Activated T-cell treated with anti-CD3 and anti-CD28 coated beads, Interleukin-2, amount 50 U/mL, for 24 hours (primary cell): ENCODE results near the gene C17orf100.

ENCODE experiments used
- DNase-seq: peaks from one replicate; pipeline ENCODE4 v3.0.0-alpha.2; 2020
- H3K27ac Mint-ChIP-seq: 2 replicates; pipeline ENCODE4 v1.8.0; 2020; ENCODE audit warnings: mild to moderate bottlenecking, mixed read lengths
- H3K27me3 Mint-ChIP-seq: 2 replicates; pipeline ENCODE4 v1.8.0; 2020; ENCODE audit warnings: mixed read lengths
- H3K36me3 Mint-ChIP-seq: 2 replicates; pipeline ENCODE4 v1.8.0; 2020; ENCODE audit warnings: low read depth, mixed read lengths
- H3K4me1 Mint-ChIP-seq: 2 replicates; pipeline ENCODE4 v1.8.0; 2020; ENCODE audit warnings: low read depth, mixed read lengths
- H3K4me3 Mint-ChIP-seq: 2 replicates; pipeline ENCODE4 v1.8.0; 2020; ENCODE audit warnings: mild to moderate bottlenecking, moderate library complexity, mixed read lengths
- H3K9me3 Mint-ChIP-seq: 2 replicates; pipeline ENCODE4 v1.8.0; 2020; ENCODE audit warnings: mixed read lengths

Gene C17orf100

GRCh38 chr17:6669479-6670212 is 18.1 kb downstream of the C17orf100 start:
- H3K27me3 Mint-ChIP-seq: no peaks in the 10 kb centered on the region
- H3K9me3 Mint-ChIP-seq: no peaks in the 10 kb centered on the region
- no peak overlapping the region for H3K27ac Mint-ChIP-seq
- no peaks in the 10 kb centered on the region for H3K36me3 Mint-ChIP-seq
- peaks cover 6% of the 10 kb centered on the region for H3K4me1 Mint-ChIP-seq
- no peak overlapping the region for H3K4me3 Mint-ChIP-seq
- no peak for DNase-seq

DNA sequence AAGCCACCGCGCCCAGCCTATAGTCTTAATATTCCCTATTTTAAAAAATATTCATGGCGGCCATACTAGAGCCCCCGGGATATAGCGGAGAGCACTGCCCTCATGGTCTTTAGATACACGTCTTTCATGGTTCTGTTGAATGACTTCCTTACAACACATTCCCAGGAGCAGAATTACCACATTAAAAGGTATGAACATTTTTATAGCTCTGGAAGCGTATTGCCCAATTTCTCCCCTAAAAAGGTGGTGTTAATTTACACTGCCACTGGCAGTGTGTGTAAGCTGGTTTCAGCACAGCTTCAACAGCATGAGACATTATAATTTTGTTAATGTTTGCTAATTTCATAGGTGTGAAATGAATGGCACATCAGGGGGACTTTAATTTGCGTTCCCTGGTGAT is 19.0 kb downstream of the C17orf100 start:
- DNase-seq: no peak
- Mint-ChIP-seq H3K4me3 (no peak overlapping the region), H3K4me1 (peaks cover 6% of the 10 kb centered on the region), H3K36me3 (no peaks in the 10 kb centered on the region), H3K27me3 (no peaks in the 10 kb centered on the region), H3K9me3 (no peaks in the 10 kb centered on the region), H3K27ac (no peak overlapping the region)

GRCh38 chr17:6670999-6671398 is 19.4 kb downstream of the C17orf100 start:
- no peak for DNase-seq
- H3K27ac Mint-ChIP-seq: no peak overlapping the region
- H3K4me3 Mint-ChIP-seq: no peak overlapping the region
- no peaks in the 10 kb centered on the region for H3K36me3 Mint-ChIP-seq
- no peaks in the 10 kb centered on the region for H3K27me3 Mint-ChIP-seq
- H3K9me3 Mint-ChIP-seq: no peaks in the 10 kb centered on the region
- H3K4me1 Mint-ChIP-seq: peaks cover 6% of the 10 kb centered on the region

DNA sequence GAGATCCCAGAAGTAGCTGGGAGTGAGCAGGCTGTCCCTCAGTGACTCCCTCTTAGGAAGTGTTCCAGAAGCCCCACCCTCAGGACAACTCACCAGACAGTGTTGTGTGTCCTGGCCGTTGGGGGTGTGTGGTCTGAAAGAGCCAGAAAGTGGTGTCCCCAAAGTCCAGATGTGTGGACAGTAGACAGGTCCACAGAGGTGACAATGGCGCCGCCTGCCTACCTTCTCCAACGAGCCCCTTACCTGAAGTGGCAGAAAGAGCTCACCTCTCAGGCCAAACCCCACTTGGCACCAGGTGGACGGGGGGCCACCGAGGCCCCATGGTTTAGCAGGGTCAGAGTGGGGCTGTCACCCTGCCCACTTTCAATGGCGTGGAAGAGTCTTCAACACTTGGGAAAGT is 19.9 kb downstream of the C17orf100 start:
- no peaks in the 10 kb centered on the region for H3K27me3 Mint-ChIP-seq
- no peak overlapping the region for H3K27ac Mint-ChIP-seq
- DNase-seq: no peak
- H3K9me3 Mint-ChIP-seq: no peaks in the 10 kb centered on the region
- no peak overlapping the region for H3K4me3 Mint-ChIP-seq
- peaks cover 6% of the 10 kb centered on the region for H3K4me1 Mint-ChIP-seq
- H3K36me3 Mint-ChIP-seq: no peaks in the 10 kb centered on the region

DNA sequence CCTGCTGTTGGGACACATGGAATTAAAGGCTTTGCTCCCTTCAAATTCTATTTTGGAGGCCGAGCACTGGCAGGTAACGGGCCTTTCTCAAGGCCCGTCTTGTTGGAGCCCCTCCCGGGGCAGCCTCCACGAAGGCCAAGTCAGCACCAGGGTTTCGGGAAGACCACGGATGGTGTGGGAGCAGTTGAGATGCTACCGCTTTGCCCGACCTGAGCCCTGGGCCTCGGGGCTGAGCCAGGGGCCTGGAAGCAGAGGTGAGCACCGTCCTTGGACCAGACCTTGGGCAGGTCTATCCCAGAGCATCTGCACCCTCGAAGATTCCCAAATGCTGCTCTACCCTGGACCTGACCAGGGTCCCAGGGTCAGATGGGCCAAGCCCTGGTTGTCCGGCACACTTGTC is 23.0 kb downstream of the C17orf100 start:
- no peaks in the 10 kb centered on the region for H3K36me3 Mint-ChIP-seq
- no peaks in the 10 kb centered on the region for H3K9me3 Mint-ChIP-seq

DNA sequence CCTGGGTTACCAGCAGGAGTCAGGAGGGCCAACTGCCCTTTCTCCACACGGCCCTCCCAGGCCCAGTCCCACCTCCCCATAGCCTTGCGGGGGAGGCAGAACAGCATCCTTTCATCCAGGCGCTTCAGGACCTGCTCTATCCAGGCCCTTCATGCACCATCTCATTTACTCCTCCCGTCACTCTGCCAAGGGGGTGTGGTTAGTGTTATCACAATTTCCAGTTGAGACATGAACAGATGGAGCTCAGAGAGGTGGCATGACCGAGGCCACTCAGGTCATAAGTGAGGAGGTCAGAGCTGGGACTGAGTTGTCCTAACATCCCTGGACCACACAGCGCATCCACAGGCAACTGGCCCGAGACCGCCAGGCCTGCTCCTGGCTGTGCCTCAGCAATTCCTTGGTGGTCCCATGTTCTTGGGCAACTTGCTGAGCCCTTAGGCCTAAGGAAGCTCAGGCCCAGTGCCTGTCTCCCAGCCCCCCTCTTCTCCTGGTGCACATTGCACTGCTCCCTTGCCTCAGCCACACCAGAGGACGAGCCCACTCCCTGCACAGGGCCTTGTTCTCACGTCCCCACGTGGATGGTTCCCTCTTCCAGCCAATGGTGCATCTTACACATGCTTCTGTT is 23.8 kb downstream of the C17orf100 start:
- peaks cover 23% of the 10 kb centered on the region for H3K27me3 Mint-ChIP-seq
- H3K27ac Mint-ChIP-seq: no peak overlapping the region

More for the DNA sequence above, 23.0 kb downstream of the C17orf100 start:
- Mint-ChIP-seq H3K27ac (no peak overlapping the region), H3K4me3 (no peak overlapping the region), H3K4me1 (peaks cover 9% of the 10 kb centered on the region), H3K27me3 (peaks cover 18% of the 10 kb centered on the region)
- no peak for DNase-seq

GRCh38 chr17:6676802-6677157 is 25.2 kb downstream of the C17orf100 start:
- no peaks in the 10 kb centered on the region for H3K36me3 Mint-ChIP-seq
- no peak overlapping the region for H3K27ac Mint-ChIP-seq
- no peak for DNase-seq
- peaks cover 33% of the 10 kb centered on the region for H3K27me3 Mint-ChIP-seq
- H3K9me3 Mint-ChIP-seq: no peaks in the 10 kb centered on the region
- peaks cover 9% of the 10 kb centered on the region for H3K4me1 Mint-ChIP-seq
- H3K4me3 Mint-ChIP-seq: no peak overlapping the region

More for the DNA sequence above, 23.8 kb downstream of the C17orf100 start:
- Mint-ChIP-seq H3K9me3 (no peaks in the 10 kb centered on the region), H3K4me3 (no peak overlapping the region), H3K4me1 (peaks cover 9% of the 10 kb centered on the region), H3K36me3 (no peaks in the 10 kb centered on the region)
- no peak for DNase-seq

DNA sequence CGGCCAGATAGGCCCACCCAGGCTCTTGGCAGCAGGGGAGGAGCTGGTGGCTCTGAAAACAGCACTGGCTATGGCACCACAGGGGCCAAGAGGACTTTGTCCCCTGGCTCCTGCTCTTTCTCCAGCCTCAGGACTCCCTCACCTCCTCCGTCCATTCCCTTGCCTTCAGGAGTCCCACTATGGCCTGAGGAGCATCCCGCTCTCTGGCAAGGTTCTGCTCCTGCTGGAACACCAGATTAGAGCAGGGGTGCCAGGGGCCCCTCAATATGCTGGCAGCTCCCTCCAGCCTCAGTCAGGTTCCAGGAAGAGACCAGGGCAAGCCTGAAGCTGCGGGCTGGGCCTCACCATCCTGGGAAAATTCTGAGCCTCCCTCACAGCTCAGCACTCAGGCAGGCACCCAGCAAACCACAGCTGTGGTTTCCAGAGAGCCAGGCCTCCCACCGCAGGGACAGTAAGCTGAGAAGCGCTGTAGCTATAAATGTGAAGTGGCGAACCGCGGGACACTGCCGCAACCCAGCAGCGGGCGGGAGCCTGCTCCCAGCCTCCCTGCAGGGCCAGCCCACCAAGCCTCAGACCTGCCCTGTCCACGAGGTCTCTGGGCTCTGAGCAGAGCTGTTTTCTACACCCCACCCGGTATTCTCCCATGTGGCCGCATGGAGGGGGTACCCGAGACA is 25.7 kb downstream of the C17orf100 start:
- Mint-ChIP-seq H3K27ac (no peak overlapping the region), H3K4me1 (peaks cover 9% of the 10 kb centered on the region), H3K36me3 (no peaks in the 10 kb centered on the region), H3K4me3 (no peak overlapping the region), H3K27me3 (peaks cover 38% of the 10 kb centered on the region), H3K9me3 (no peaks in the 10 kb centered on the region)
- no peak for DNase-seq

- Mint-ChIP-seq H3K4me1 (peaks cover 9% of the 10 kb centered on the region), H3K9me3 (no peaks in the 10 kb centered on the region), H3K36me3 (no peaks in the 10 kb centered on the region), H3K27me3 (peaks cover 42% of the 10 kb centered on the region), H3K4me3 (no peak overlapping the region), H3K27ac (no peak overlapping the region)
- DNase-seq: no peak
Observed at GRCh38 chr17:6677946-6678345, 26.4 kb downstream of the C17orf100 start.

DNA sequence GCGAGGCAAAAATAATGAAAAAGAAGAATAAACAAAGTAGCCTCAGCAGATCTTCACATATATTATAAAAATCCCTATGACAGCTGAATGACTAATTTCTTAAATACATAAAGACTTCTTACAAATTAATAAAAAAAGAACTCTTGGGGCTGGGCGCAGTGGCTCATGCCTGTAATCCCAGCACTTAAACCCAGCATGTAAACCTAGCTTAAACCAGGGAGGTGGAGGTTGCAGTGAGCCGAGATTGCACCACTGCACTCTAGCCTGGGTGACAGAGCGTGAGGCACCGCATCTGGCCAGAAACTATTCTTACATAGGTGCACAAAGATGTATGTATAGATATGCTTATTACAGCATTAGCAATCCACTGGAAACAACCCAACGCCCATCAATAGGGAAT is 27.7 kb downstream of the C17orf100 start:
- Mint-ChIP-seq H3K36me3 (no peaks in the 10 kb centered on the region), H3K27ac (no peak overlapping the region), H3K27me3 (peaks cover 46% of the 10 kb centered on the region), H3K4me1 (peaks cover 9% of the 10 kb centered on the region), H3K9me3 (no peaks in the 10 kb centered on the region), H3K4me3 (no peak overlapping the region)
- no peak for DNase-seq

GRCh38 chr17:6681176-6681575 is 29.6 kb downstream of the C17orf100 start:
- peaks cover 9% of the 10 kb centered on the region for H3K4me1 Mint-ChIP-seq
- no peaks in the 10 kb centered on the region for H3K9me3 Mint-ChIP-seq
- peaks cover 56% of the 10 kb centered on the region for H3K27me3 Mint-ChIP-seq
- DNase-seq: no peak
- no peaks in the 10 kb centered on the region for H3K36me3 Mint-ChIP-seq
- no peak overlapping the region for H3K4me3 Mint-ChIP-seq
- H3K27ac Mint-ChIP-seq: no peak overlapping the region

DNA sequence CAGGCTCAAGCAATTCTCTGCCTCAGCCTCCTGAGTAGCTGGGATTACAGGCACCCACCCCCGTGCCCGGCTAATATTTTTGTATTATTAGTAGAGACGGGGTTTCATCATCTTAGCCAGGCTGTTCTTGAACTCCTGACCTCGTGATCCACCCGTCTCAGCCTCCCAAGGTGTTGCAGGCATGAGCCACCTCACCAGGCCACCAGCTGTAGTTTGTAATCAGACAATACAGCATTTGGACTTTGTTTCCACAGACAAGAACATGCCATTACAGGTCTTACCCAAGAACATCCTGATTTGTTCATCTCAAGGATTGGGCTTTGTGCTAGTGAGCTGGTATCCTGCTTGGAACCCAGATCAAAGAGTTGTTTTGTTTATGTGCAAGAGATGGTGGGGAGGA is 30.1 kb downstream of the C17orf100 start:
- DNase-seq: no peak
- H3K27ac Mint-ChIP-seq: no peak overlapping the region
- H3K4me3 Mint-ChIP-seq: no peak overlapping the region
- H3K36me3 Mint-ChIP-seq: no peaks in the 10 kb centered on the region
- peaks cover 9% of the 10 kb centered on the region for H3K4me1 Mint-ChIP-seq
- H3K27me3 Mint-ChIP-seq: peaks cover 58% of the 10 kb centered on the region
- H3K9me3 Mint-ChIP-seq: no peaks in the 10 kb centered on the region

DNA sequence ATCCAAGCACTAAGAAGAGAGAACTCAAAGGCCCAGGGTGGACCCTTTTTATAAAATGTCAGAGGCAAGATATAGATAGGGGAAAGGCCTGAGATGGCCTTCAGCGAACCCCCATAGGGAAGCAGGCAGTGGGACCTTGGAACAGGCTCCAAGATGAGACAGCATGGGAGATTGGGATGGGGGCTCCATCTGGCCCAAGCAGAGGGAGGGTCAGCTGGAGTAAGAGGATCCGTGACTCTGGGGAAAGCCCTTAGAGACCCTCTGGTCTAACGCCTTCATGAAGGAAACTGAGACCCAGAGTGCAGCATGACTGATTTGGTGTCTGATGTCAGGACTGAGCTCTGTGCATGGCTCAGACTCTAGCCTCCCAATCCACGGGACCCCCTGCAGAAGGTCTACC is 30.8 kb downstream of the C17orf100 start:
- H3K9me3 Mint-ChIP-seq: no peaks in the 10 kb centered on the region
- H3K4me3 Mint-ChIP-seq: no peak overlapping the region
- no peaks in the 10 kb centered on the region for H3K36me3 Mint-ChIP-seq
- H3K27me3 Mint-ChIP-seq: peaks cover 65% of the 10 kb centered on the region
- no peak for DNase-seq
- H3K27ac Mint-ChIP-seq: no peak overlapping the region
- peaks cover 6% of the 10 kb centered on the region for H3K4me1 Mint-ChIP-seq

DNA sequence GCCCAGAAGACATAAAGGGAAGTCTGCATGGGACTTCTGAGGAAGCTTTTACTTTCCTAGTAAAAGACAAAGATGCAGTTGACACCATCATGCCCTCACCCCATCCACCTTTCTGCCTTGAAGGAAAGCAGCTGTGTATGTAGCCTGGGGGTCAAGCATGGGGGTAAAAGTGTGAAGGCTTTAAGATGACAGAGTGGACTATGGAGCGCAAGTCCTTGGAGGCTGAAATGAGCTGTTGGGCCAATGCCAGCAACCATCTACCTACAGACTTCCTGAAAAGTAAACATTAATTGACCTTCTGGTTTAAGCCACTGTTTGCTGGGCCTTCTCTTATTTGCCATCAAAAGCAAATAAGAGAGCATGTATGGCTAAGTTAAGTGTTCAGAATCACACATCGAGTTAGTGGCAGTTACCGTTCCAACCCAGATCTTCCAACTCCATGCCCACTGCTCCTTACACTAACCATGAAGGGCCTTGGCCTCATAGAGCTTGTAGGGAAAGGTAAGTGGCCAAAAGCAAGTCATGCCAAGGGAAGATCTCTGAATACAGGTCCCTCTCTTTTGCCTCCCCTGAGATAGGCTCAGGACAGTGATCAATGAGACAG is 31.6 kb downstream of the C17orf100 start:
- Mint-ChIP-seq H3K27ac (no peak overlapping the region), H3K9me3 (no peaks in the 10 kb centered on the region), H3K4me1 (no peaks in the 10 kb centered on the region), H3K4me3 (no peak overlapping the region), H3K36me3 (no peaks in the 10 kb centered on the region), H3K27me3 (peaks cover 66% of the 10 kb centered on the region)
- DNase-seq: no peak
